Measurements from ENCODE around the gene COL4A4. TPM values are rescaled to one million over a fixed set of nuclear protein-coding genes. Genes with fewer than 3 reads are reported as not detected.

Gene COL4A4
- total and polyA plus RNA-seq, 2 donors (not counting 1 experiment from before 2014, with no cell fraction given) = 6.2 to 30.2 TPM

DNA sequence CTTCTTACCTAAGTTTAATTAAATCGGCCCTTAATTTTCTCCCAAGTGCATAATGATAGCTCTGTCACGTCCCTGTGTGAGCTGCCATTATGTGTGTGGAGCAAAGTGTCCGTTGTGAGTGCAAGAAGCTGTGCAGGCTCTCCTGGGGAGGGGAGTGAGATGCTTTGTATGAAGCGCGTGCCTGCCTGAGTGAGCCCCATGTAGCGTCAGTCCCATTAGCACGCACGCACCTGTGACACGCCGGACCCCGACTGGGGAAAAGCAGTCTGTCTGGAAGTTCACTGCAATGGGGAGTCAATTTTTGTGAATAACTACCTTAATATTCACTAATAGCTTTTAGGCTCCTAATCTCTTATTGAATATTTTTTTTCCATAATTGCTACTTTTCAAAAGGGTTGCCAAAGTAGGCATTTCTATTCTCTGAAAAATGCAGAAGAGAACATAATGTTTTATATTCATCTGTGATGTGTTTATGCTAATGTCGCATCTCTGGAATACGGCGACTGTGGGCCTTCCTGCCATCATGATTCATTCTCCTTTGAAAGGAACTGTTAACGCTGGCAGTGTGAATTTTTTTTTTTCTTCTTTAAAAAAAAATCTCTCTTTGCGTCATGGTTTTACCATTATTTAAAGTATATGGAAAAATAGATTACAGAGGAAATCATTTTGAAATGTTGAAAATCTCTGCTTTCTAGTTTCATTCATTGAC lies 157.7 kb downstream of the COL4A4 start:
- Mint-ChIP-seq H3K27me3 (no peaks in the 10 kb centered on the region), H3K9me3 (ENCODE audit: insufficient read depth) (no peaks in the 10 kb centered on the region), H3K4me3 (no peak overlapping the region), H3K4me1 (no peaks in the 10 kb centered on the region), H3K27ac (no peak overlapping the region)
- Histone ChIP-seq H3K27me3 (replicated peaks in 1 of 4; ENCODE audit: control extremely low read depth in 1 of 4, control insufficient read depth in 3 of 4, insufficient read depth in 4 of 4, low read length in 3 of 4) (no peaks in the 10 kb centered on the region), H3K4me2 (replicated peaks; ENCODE audit: low read depth, low read length, poor library complexity, severe bottlenecking) (no peak overlapping the region), H2AFZ (ENCODE audit: insufficient read depth, low read depth, low read length, poor library complexity, severe bottlenecking) (no peak overlapping the region), H4K20me1 (ENCODE audit: control insufficient read depth, insufficient read depth, low read length, poor library complexity, severe bottlenecking) (no peaks in the 10 kb centered on the region), H3K79me2 (ENCODE audit: control insufficient read depth, insufficient read depth, low read length) (no peaks in the 10 kb centered on the region), H3K4me1 (ENCODE audit: control insufficient read depth in 2 of 2, insufficient read depth in 2 of 2, low read length in 2 of 2) (no peaks in the 10 kb centered on the region), H3K4me3 (ENCODE audit: control extremely low read depth in 1 of 5, extremely low read depth in 1 of 5, insufficient read depth in 1 of 5, low read depth in 2 of 5, low read length in 4 of 5) (no peak overlapping the region), H3K36me3 (replicated peaks in 1 of 2; ENCODE audit: control extremely low read depth in 1 of 2, control insufficient read depth in 1 of 2, extremely low read depth in 1 of 2, insufficient read depth in 2 of 2, low read length in 1 of 2) (peaks cover 0 to 2% of the 10 kb centered on the region in 2 experiments), H3K9me3 (ENCODE audit: control extremely low read depth in 1 of 3, control insufficient read depth in 2 of 3, insufficient read depth in 1 of 3, low read length in 2 of 3) (no peaks in the 10 kb centered on the region), H3K9ac (ENCODE audit: low read length) (no peak overlapping the region), H3K27ac (ENCODE audit: low read length in 2 of 2) (no peak overlapping the region)
- ATAC-seq (ENCODE audit: low read depth) (no peak), DNase-seq (no peak)
- 97% methylated on average over 4 of the region's 16 CpGs for WGBS (ENCODE audit: insufficient coverage)
- no peak for TF ChIP-seq EZH2 (IDR thresholded peaks at IDR 0.05; ENCODE audit: borderline replicate concordance, insufficient read depth, low read depth, low read length, poor library complexity, severe bottlenecking)
- TF ChIP-seq, protein P1, sequence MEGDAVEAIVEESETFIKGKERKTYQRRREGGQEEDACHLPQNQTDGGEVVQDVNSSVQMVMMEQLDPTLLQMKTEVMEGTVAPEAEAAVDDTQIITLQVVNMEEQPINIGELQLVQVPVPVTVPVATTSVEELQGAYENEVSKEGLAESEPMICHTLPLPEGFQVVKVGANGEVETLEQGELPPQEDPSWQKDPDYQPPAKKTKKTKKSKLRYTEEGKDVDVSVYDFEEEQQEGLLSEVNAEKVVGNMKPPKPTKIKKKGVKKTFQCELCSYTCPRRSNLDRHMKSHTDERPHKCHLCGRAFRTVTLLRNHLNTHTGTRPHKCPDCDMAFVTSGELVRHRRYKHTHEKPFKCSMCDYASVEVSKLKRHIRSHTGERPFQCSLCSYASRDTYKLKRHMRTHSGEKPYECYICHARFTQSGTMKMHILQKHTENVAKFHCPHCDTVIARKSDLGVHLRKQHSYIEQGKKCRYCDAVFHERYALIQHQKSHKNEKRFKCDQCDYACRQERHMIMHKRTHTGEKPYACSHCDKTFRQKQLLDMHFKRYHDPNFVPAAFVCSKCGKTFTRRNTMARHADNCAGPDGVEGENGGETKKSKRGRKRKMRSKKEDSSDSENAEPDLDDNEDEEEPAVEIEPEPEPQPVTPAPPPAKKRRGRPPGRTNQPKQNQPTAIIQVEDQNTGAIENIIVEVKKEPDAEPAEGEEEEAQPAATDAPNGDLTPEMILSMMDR (IDR thresholded peaks at IDR 0.05) = no peak
- ChIA-PET CTCF (no interaction called here), POLR2A (no interaction called here)
- intact Hi-C loops (cut with micrococcal nuclease) = no loop called here

DNA sequence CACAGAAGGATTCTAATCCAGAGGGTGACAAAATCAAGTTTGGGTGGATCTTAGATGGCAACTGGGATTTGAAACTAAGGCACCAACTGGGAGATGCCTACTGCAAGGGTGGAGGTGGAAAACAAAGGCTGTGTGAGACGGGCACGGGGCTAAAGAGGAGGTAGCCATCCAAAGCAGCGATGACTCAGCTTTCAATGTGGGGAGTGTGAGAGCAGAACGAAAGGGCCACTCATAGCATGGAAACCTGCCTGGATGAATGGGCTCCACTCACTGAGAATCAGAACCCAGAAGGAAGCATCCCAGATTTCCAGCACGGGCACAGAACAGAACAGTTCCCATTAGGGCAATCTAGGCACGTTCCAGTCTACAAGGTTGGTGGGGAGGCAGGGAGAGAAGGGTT lies 159.5 kb downstream of the COL4A4 start:
- Mint-ChIP-seq H3K27ac (no peak overlapping the region), H3K9me3 (ENCODE audit: insufficient read depth) (no peaks in the 10 kb centered on the region), H3K4me3 (no peak overlapping the region), H3K27me3 (no peaks in the 10 kb centered on the region), H3K4me1 (no peaks in the 10 kb centered on the region)
- no peaks in the 10 kb centered on the region for H3K4me1 ChIP-seq (ENCODE audit: control insufficient read depth in 2 of 2, insufficient read depth in 2 of 2, low read length in 2 of 2)
- intact Hi-C loops (cut with micrococcal nuclease) = no loop called here
- H4K20me1 ChIP-seq (ENCODE audit: control insufficient read depth, insufficient read depth, low read length, poor library complexity, severe bottlenecking) = no peaks in the 10 kb centered on the region
- no peak overlapping the region for H3K27ac ChIP-seq (ENCODE audit: low read length in 2 of 2)
- ChIA-PET CTCF (no interaction called here), POLR2A (no interaction called here)
- ATAC-seq (ENCODE audit: low read depth) (no peak), DNase-seq (no peak)
- H3K27me3 ChIP-seq (replicated peaks in 1 of 4; ENCODE audit: control extremely low read depth in 1 of 4, control insufficient read depth in 3 of 4, insufficient read depth in 4 of 4, low read length in 3 of 4) = no peaks in the 10 kb centered on the region
- H3K4me2 ChIP-seq (replicated peaks; ENCODE audit: low read depth, low read length, poor library complexity, severe bottlenecking) = no peak overlapping the region
- no peak overlapping the region for H3K9ac ChIP-seq (ENCODE audit: low read length)
- no peaks in the 10 kb centered on the region for H3K9me3 ChIP-seq (ENCODE audit: control extremely low read depth in 1 of 3, control insufficient read depth in 2 of 3, insufficient read depth in 1 of 3, low read length in 2 of 3)
- no peak for TF ChIP-seq EZH2 (IDR thresholded peaks at IDR 0.05; ENCODE audit: borderline replicate concordance, insufficient read depth, low read depth, low read length, poor library complexity, severe bottlenecking)
- TF ChIP-seq, protein P1 (IDR thresholded peaks at IDR 0.05) = no peak
- H2AFZ ChIP-seq (ENCODE audit: insufficient read depth, low read depth, low read length, poor library complexity, severe bottlenecking) = no peak overlapping the region
- WGBS (ENCODE audit: insufficient coverage) = 97% methylated on average over 5 of the region's 6 CpGs
- no peaks in the 10 kb centered on the region for H3K79me2 ChIP-seq (ENCODE audit: control insufficient read depth, insufficient read depth, low read length)
- H3K4me3 ChIP-seq (ENCODE audit: control extremely low read depth in 1 of 5, extremely low read depth in 1 of 5, insufficient read depth in 1 of 5, low read depth in 2 of 5, low read length in 4 of 5) = no peak overlapping the region
- H3K36me3 ChIP-seq (replicated peaks in 1 of 2; ENCODE audit: control extremely low read depth in 1 of 2, control insufficient read depth in 1 of 2, extremely low read depth in 1 of 2, insufficient read depth in 2 of 2, low read length in 1 of 2) = peaks cover 0 to 3% of the 10 kb centered on the region in 2 experiments

All from B cell (primary cell).